Hepatocyte (in vitro differentiated cells): ENCODE measurements around the gene STN1.

Source experiments
- CTCF ChIP-seq: fragments of 200-600 bp; sonication (generic); IDR thresholded peaks from 2 replicates; pipeline ENCODE4 v1.5.1; 2016; ENCODE audit warnings: antibody characterized with exemption, mild to moderate bottlenecking; ENCODE audit not compliant: poor library complexity
- EZH2 ChIP-seq: fragments of 200-600 bp; sonication (generic); IDR thresholded peaks from 2 replicates; pipeline ENCODE4 v1.6.1; 2016; ENCODE audit warnings: antibody characterized with exemption, mild to moderate bottlenecking, borderline replicate concordance
- EZH2phosphoT487 ChIP-seq: fragments of 200-600 bp; sonication (generic); IDR thresholded peaks from one replicate; pipeline ENCODE4 v1.6.1; 2018; ENCODE audit warnings: antibody characterized with exemption, mild to moderate bottlenecking, low read depth, moderate library complexity; ENCODE audit not compliant: unreplicated experiment, severe bottlenecking

- TF ChIP-seq CTCF (no peak), EZH2 (no peak), EZH2phosphoT487 (no peak)
Measured at GRCh38 chr10:103951942-103952341, 34.0 kb upstream of the STN1 start.
